ENCODE measurements around the gene NECTIN2. TPM values are rescaled to one million over a fixed set of nuclear protein-coding genes. Genes with fewer than 3 reads are reported as not detected.

The NECTIN2 gene
- total RNA-seq, 4 donors from 2014 or later, result 56.2 to 78.2 (median 67.5) TPM

DNA sequence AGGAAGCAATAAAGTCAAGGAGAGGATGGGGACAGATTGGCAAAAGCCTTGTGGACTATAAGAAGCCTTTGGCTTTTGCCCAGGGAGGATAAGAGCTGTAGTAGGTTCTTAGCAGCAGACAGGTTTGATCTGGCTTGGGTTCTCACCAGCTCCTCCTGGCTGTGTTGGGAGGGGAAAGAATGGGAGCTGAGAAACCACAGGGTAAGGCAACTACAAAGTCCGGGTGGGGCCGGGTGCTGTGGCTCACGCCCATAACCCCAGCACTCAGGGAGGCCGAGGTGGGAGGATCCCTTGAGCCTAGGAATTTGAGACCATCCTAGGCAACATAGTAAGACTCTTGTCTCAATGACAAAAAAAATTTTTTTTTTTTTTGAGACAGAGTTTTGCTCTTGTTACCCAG is 20.6 kb downstream of the NECTIN2 start:
- WGBS, result 65% methylated on average over 4 of the region's 4 CpGs
- peaks cover 8% of the 10 kb centered on the region for H3K4me1 ChIP-seq
- H3K36me3 ChIP-seq, result peaks cover 26% of the 10 kb centered on the region
- no peaks in the 10 kb centered on the region for H3K9me3 ChIP-seq
- DNase-seq (ENCODE audit: low spot score in 2 of 2), result no peak
- no peak overlapping the region for H3K27ac ChIP-seq
- H3K27me3 ChIP-seq, result no peaks in the 10 kb centered on the region
- no peak for TF ChIP-seq POLR2AphosphoS5 (IDR thresholded peaks at IDR 0.05)
- no peak for TF ChIP-seq EP300 (IDR thresholded peaks at IDR 0.05)
- no peak overlapping the region for H3K4me3 ChIP-seq

DNA sequence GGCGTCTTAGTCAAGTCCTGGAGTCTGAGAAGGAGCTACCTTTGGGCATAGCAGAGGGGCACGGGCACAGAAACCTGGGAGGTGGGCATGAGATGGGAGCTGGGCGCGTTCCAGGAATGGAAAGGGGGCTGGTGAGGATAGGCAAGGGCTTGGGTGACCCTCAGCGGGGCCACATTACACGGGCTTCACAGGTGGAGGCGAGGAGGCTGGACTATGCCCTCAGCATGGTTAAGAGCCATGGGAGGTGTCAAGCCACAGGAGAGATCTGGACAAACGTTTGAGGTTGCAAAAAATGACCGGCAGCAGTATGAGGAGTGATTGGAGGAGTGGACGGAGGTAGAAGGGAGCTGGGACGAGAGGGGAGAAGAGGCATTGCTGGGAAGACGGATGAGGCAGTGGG is 21.5 kb downstream of the NECTIN2 start:
- Histone ChIP-seq H3K27me3 (no peaks in the 10 kb centered on the region), H3K4me1 (peaks cover 8% of the 10 kb centered on the region), H3K36me3 (peaks cover 35% of the 10 kb centered on the region), H3K9me3 (no peaks in the 10 kb centered on the region), H3K27ac (no peak overlapping the region), H3K4me3 (no peak overlapping the region)
- DNase-seq (ENCODE audit: low spot score in 2 of 2), result no peak
- TF ChIP-seq POLR2A (IDR thresholded peaks at IDR 0.05) (no peak), POLR2AphosphoS5 (IDR thresholded peaks at IDR 0.05) (no peak), EP300 (IDR thresholded peaks at IDR 0.05) (no peak)
- TF ChIP-seq, protein P1, sequence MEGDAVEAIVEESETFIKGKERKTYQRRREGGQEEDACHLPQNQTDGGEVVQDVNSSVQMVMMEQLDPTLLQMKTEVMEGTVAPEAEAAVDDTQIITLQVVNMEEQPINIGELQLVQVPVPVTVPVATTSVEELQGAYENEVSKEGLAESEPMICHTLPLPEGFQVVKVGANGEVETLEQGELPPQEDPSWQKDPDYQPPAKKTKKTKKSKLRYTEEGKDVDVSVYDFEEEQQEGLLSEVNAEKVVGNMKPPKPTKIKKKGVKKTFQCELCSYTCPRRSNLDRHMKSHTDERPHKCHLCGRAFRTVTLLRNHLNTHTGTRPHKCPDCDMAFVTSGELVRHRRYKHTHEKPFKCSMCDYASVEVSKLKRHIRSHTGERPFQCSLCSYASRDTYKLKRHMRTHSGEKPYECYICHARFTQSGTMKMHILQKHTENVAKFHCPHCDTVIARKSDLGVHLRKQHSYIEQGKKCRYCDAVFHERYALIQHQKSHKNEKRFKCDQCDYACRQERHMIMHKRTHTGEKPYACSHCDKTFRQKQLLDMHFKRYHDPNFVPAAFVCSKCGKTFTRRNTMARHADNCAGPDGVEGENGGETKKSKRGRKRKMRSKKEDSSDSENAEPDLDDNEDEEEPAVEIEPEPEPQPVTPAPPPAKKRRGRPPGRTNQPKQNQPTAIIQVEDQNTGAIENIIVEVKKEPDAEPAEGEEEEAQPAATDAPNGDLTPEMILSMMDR (IDR thresholded peaks at IDR 0.05), result no peak
- 87% methylated on average over 12 of the region's 12 CpGs for WGBS

DNA sequence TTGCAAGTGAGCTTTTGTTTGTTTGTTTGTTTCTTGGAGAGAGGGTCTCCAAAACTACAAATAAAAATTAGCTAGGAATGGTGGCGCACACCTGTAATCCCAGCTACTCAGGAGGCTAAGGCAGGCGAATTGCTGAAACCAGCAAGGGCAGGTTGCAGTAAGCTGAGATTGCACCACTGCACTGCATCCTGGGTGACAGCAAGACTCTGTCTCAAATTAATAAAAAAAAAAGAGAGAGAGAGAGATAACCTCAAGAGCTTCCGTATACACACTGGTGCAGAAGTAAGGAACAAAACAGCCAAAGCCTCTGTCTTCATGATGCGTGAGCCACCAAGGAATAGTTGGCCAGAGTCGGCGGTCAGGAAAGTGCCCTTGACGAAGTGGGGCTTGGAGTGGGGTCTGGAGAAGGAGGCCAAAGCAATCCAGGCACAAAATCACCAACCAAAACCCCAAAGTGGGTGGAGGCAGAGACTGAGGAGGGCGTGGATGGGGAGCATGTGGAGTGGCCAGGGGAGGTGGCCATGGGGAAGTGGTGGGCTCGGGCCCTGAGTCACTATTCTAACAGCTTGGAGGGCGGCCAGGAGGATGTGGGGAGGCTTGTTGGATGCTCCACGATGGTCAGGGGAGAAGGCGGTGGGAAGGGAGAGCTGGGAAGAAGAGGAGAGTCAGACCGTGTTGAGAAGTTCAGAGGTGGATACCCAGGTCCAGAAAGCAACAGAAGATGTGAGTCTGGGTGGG is 23.8 kb downstream of the NECTIN2 start:
- WGBS, result 72% methylated on average over 13 of the region's 13 CpGs
- no peaks in the 10 kb centered on the region for H3K27me3 ChIP-seq
- no peak for DNase-seq (ENCODE audit: low spot score in 2 of 2)
- H3K9me3 ChIP-seq, result no peaks in the 10 kb centered on the region
- H3K4me3 ChIP-seq, result no peak overlapping the region
- TF ChIP-seq, protein P1 (IDR thresholded peaks at IDR 0.05), result no peak
- no peak for TF ChIP-seq POLR2AphosphoS5 (IDR thresholded peaks at IDR 0.05)
- no peak for TF ChIP-seq POLR2A (IDR thresholded peaks at IDR 0.05)
- no peak for TF ChIP-seq EP300 (IDR thresholded peaks at IDR 0.05)
- peak overlapping the region; percentile 2 for H3K27ac ChIP-seq
- H3K4me1 ChIP-seq, result peaks cover 8% of the 10 kb centered on the region
- peaks cover 57% of the 10 kb centered on the region for H3K36me3 ChIP-seq

DNA sequence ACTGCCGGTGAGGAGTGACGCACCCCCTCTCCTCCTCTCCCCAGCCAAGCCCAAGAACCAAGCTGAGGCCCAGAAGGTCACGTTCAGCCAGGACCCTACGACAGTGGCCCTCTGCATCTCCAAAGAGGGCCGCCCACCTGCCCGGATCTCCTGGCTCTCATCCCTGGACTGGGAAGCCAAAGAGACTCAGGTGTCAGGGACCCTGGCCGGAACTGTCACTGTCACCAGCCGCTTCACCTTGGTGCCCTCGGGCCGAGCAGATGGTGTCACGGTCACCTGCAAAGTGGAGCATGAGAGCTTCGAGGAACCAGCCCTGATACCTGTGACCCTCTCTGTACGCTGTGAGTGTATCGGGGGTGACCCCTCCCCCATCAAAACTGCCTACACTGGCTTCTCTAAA is 25.7 kb downstream of the NECTIN2 start:
- Histone ChIP-seq H3K4me1 (peaks cover 3% of the 10 kb centered on the region), H3K36me3 (peaks cover 66% of the 10 kb centered on the region), H3K27me3 (no peaks in the 10 kb centered on the region), H3K9me3 (no peaks in the 10 kb centered on the region), H3K4me3 (no peak overlapping the region), H3K27ac (no peak overlapping the region)
- no peak for DNase-seq (ENCODE audit: low spot score in 2 of 2)
- no peak for TF ChIP-seq POLR2AphosphoS5 (IDR thresholded peaks at IDR 0.05)
- no peak for TF ChIP-seq POLR2A (IDR thresholded peaks at IDR 0.05)
- TF ChIP-seq, protein P1 (IDR thresholded peaks at IDR 0.05), result no peak
- no peak for TF ChIP-seq EP300 (IDR thresholded peaks at IDR 0.05)
- 90% methylated on average over 4 of the region's 14 CpGs for WGBS

DNA sequence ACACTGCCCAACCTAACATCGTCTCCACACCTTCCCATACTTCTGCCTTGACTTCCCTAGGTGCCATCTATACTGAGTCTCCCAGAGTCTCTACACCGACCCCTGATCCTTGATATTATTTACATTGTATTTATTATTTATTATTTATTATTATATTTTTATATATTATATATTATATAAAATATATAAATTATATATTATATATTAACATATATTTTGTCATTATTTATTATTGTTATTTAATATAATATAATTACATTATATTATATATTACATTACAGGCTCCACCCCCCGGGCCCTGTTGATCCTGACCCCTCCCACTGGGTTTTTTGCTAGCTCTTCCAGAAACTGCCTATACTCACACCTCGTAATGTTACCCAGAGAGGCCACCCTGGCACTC is 26.6 kb downstream of the NECTIN2 start:
- Histone ChIP-seq H3K4me1 (peaks cover 2% of the 10 kb centered on the region), H3K9me3 (no peaks in the 10 kb centered on the region), H3K4me3 (no peak overlapping the region), H3K27me3 (no peaks in the 10 kb centered on the region), H3K27ac (no peak overlapping the region), H3K36me3 (peaks cover 69% of the 10 kb centered on the region)
- DNase-seq (ENCODE audit: low spot score in 2 of 2), result no peak
- WGBS, result 92% methylated on average over 4 of the region's 4 CpGs
- no peak for TF ChIP-seq POLR2AphosphoS5 (IDR thresholded peaks at IDR 0.05)
- no peak for TF ChIP-seq EP300 (IDR thresholded peaks at IDR 0.05)
- TF ChIP-seq POLR2A (IDR thresholded peaks at IDR 0.05), result no peak
- TF ChIP-seq, protein P1 (IDR thresholded peaks at IDR 0.05), result no peak

Measured in suprapubic skin (tissue), 4 donors.